H1 (cell line): ENCODE results near the gene SH2B3. TPM values are rescaled to one million over a fixed set of nuclear protein-coding genes. Genes with fewer than 3 reads are reported as not detected.

Source experiments
- CTCF ChIA-PET: fragments of 300-600 bp; sonication (Branson Sonifier 250); formaldehyde crosslinking; loops from one replicate; lab custom pipeline; 2021; ENCODE audit not compliant: partially characterized antibody; lab: Charles Lee
- POLR2A ChIA-PET: fragments of 300-600 bp; sonication (Branson Sonifier 250); formaldehyde crosslinking; loops from one replicate; lab custom pipeline; 2021; ENCODE audit warnings: inconsistent platforms; ENCODE audit not compliant: partially characterized antibody; lab: Charles Lee
- DNase-seq, 2 experiments: peaks; one replicate each; pipeline versions ENCODE4 v3.0.0 to v3.0.0-alpha.2; 2010 to 2022; ENCODE audit warnings: low spot score in 2 of 2, low read depth in 1 of 2, mixed read lengths in 1 of 2
- FAIRE-seq: peaks from 2 replicates; lab custom pipeline; 2011; peaks lifted over from hg19 to GRCh38; lab: Jason Lieb, UNC
- H2AFZ ChIP-seq: 2 replicates; pipeline ENCODE4 v1.8.1; 2012; ENCODE audit warnings: low read length, inconsistent platforms
- H2AK5ac ChIP-seq: 2 replicates; pipeline ENCODE4 v1.6.1; 2013; ENCODE audit warnings: low read depth, low read length
- H2BK120ac ChIP-seq: replicated peaks from 2 replicates; pipeline ENCODE3; 2013; ENCODE audit warnings: low read depth, low read length, inconsistent platforms
- H2BK12ac ChIP-seq: 2 replicates; pipeline ENCODE4 v1.6.1; 2013; ENCODE audit warnings: low read depth, low read length
- H2BK15ac ChIP-seq: 2 replicates; pipeline ENCODE4 v1.6.1; 2013; ENCODE audit warnings: low read length
- H2BK20ac ChIP-seq: 2 replicates; pipeline ENCODE4 v1.6.1; 2013; ENCODE audit warnings: low read length
- H2BK5ac ChIP-seq: 2 replicates; pipeline ENCODE4 v1.6.1; 2013; ENCODE audit warnings: low read depth, low read length
- H3K14ac ChIP-seq: 2 replicates; pipeline ENCODE4 v1.6.1; 2013; ENCODE audit warnings: inconsistent platforms; ENCODE audit not compliant: insufficient read length
- H3K18ac ChIP-seq: 2 replicates; pipeline ENCODE4 v1.6.1; 2013; ENCODE audit warnings: low read length; ENCODE audit errors: extremely low read depth
- H3K23ac ChIP-seq: 2 replicates; pipeline ENCODE4 v1.6.1; 2013; ENCODE audit warnings: inconsistent platforms; ENCODE audit not compliant: insufficient read length
- H3K23me2 ChIP-seq: 2 replicates; pipeline ENCODE4 v1.6.1; 2013; ENCODE audit warnings: low read depth, low read length
- H3K27ac ChIP-seq: 2 replicates; pipeline ENCODE4 v1.6.1; 2011; ENCODE audit warnings: low read depth, low read length, inconsistent platforms
- H3K27me3 ChIP-seq, 4 experiments: replicated peaks in 1 of 4; 1 replicate in 1 of 4; 2 replicates in 3 of 4; pipeline versions ENCODE4 v1.6.1 to v1.8.1; 2011 to 2013; ENCODE audit warnings: low read length in 3 of 4, mild to moderate bottlenecking in 3 of 4, inconsistent platforms in 2 of 4, mixed read lengths in 2 of 4, moderate library complexity in 1 of 4; ENCODE audit not compliant: control insufficient read depth in 3 of 4, insufficient read depth in 3 of 4; ENCODE audit errors: extremely low read depth in 1 of 4
- H3K36me3 ChIP-seq, 4 experiments: 2 replicates each; pipeline versions ENCODE4 v1.6.1 to v1.8.1; 2011 to 2013; ENCODE audit warnings: mild to moderate bottlenecking in 4 of 4, low read length in 3 of 4, moderate library complexity in 2 of 4, control low read depth in 1 of 4, inconsistent platforms in 1 of 4; ENCODE audit not compliant: insufficient read depth in 4 of 4, control insufficient read depth in 2 of 4
- H3K4ac ChIP-seq: replicated peaks from 2 replicates; pipeline ENCODE3; 2013; ENCODE audit warnings: low read length, low read depth, mixed read lengths, inconsistent platforms; ENCODE audit not compliant: insufficient read length
- H3K4me1 ChIP-seq, 4 experiments: replicated peaks in 1 of 4; 1 replicate in 1 of 4; 2 replicates in 3 of 4; pipeline versions ENCODE4 v1.6.1 to v1.8.1; 2011 to 2013; ENCODE audit warnings: low read length in 3 of 4, inconsistent platforms in 2 of 4, mixed read lengths in 1 of 4; ENCODE audit not compliant: insufficient read depth in 4 of 4, control insufficient read depth in 3 of 4
- H3K4me2 ChIP-seq, 2 experiments: 2 replicates each; pipeline versions ENCODE4 v1.6.1 to v1.8.1; 2011 to 2013; ENCODE audit warnings: low read depth in 2 of 2, low read length in 2 of 2, control low read depth in 1 of 2, inconsistent platforms in 1 of 2, mild to moderate bottlenecking in 1 of 2; ENCODE audit not compliant: insufficient read depth in 1 of 2
- H3K4me3 ChIP-seq, 4 experiments: fragments of 200-600, 300-600 bp in 1 of 4; sonication (generic), shearing (Covaris generic), sonication (Bioruptor Twin) in 1 of 4; 2 replicates each; pipeline versions ENCODE4 v1.5.1 to v1.8.1; 2011 to 2016; ENCODE audit warnings: low read length in 4 of 4, low read depth in 3 of 4, control low read depth in 2 of 4, inconsistent platforms in 2 of 4, mild to moderate bottlenecking in 2 of 4, mixed read lengths in 1 of 4, moderate library complexity in 1 of 4; ENCODE audit not compliant: insufficient read depth in 2 of 4; ENCODE audit errors: extremely low read depth in 1 of 4
- H3K56ac ChIP-seq: replicated peaks from 2 replicates; pipeline ENCODE3; 2013; ENCODE audit warnings: low read depth, mild to moderate bottlenecking, mixed read lengths, low read length, inconsistent platforms; ENCODE audit not compliant: insufficient read length
- H3K79me1 ChIP-seq: 2 replicates; pipeline ENCODE4 v1.6.1; 2013; ENCODE audit warnings: low read depth, low read length, control low read depth
- H3K79me2 ChIP-seq, 2 experiments: 2 replicates each; pipeline versions ENCODE4 v1.6.1 to v1.8.1; 2012 to 2013; ENCODE audit warnings: low read length in 2 of 2, mild to moderate bottlenecking in 2 of 2, inconsistent platforms in 1 of 2; ENCODE audit not compliant: insufficient read depth in 2 of 2, control insufficient read depth in 1 of 2
- H3K9ac ChIP-seq, 4 experiments: replicated peaks in 1 of 4; 1 replicate in 1 of 4; 2 replicates in 3 of 4; pipeline versions ENCODE4 v1.6.1 to v1.8.1; 2011 to 2013; ENCODE audit warnings: low read depth in 3 of 4, low read length in 3 of 4, control low read depth in 2 of 4, mild to moderate bottlenecking in 2 of 4, moderate library complexity in 2 of 4, inconsistent platforms in 1 of 4; ENCODE audit errors: extremely low read depth in 1 of 4
- H3K9me3 ChIP-seq, 2 experiments: 2 replicates each; pipeline versions ENCODE4 v1.6.1 to v1.8.1; 2012 to 2013; ENCODE audit warnings: mild to moderate bottlenecking in 2 of 2, moderate library complexity in 2 of 2, control low read depth in 1 of 2, inconsistent platforms in 1 of 2, low read depth in 1 of 2, low read length in 1 of 2, mixed read lengths in 1 of 2; ENCODE audit not compliant: insufficient read depth in 2 of 2
- H4K20me1 ChIP-seq, 2 experiments: replicated peaks in 1 of 2; 2 replicates each; pipeline versions ENCODE3 to v1.8.1; 2011 to 2013; ENCODE audit warnings: inconsistent platforms in 2 of 2, low read length in 2 of 2, mild to moderate bottlenecking in 1 of 2; ENCODE audit not compliant: insufficient read depth in 2 of 2, control insufficient read depth in 1 of 2
- H4K5ac ChIP-seq: 2 replicates; pipeline ENCODE4 v1.6.1; 2013; ENCODE audit warnings: low read length, low read depth, mixed read lengths, inconsistent platforms; ENCODE audit not compliant: insufficient read length
- H4K8ac ChIP-seq: 2 replicates; pipeline ENCODE4 v1.8.0; 2013; ENCODE audit warnings: mild to moderate bottlenecking, moderate library complexity, low read length, inconsistent platforms; ENCODE audit not compliant: insufficient read depth; ENCODE audit errors: extremely low read depth
- H4K91ac ChIP-seq: replicated peaks from 2 replicates; pipeline ENCODE3; 2013; ENCODE audit warnings: low read length, mixed read lengths, inconsistent platforms; ENCODE audit not compliant: insufficient read length
- NANOG ChIP-seq: IDR thresholded peaks from 2 replicates; pipeline ENCODE4 v1.6.1; 2011; ENCODE audit warnings: low read length, low read depth, mild to moderate bottlenecking, inconsistent platforms; ENCODE audit not compliant: insufficient read depth, poor library complexity, severe bottlenecking
- POLR2A ChIP-seq, 2 experiments: IDR thresholded peaks; 1 replicate in 1 of 2; 2 replicates in 1 of 2; pipeline ENCODE4 v1.6.1; 2011; ENCODE audit warnings: low read depth in 2 of 2, low read length in 2 of 2, mild to moderate bottlenecking in 2 of 2; ENCODE audit errors: control extremely low read depth in 1 of 2
- WGBS, 2 experiments: shearing (Covaris generic) in 1 of 2; methylation state at CpG; one replicate each; pipeline versions ENCODE4 v1.1.6 to v1.1.7; 2013 to 2015; ENCODE audit warnings: low lambda C conversion rate in 2 of 2, mixed read lengths in 2 of 2, inconsistent platforms in 1 of 2, low coverage in 1 of 2, missing lambda C conversion rate in 1 of 2; ENCODE audit not compliant: insufficient replicate concordance in 2 of 2, insufficient coverage in 1 of 2, insufficient read length in 1 of 2; ENCODE audit errors: extremely low coverage in 1 of 2, missing lambda C conversion rate in 1 of 2; 5-methylcytosine and 5-hydroxymethylcytosine counted together
- polyA plus RNA-seq, 7 experiments: library from polyadenylated mRNA; depleted of rRNA in 3 of 7; stranded (reverse) in 5 of 7; unstranded in 2 of 7; fragments of >200 nt in 5 of 7; fragments of 200-250 nt in 2 of 7; gene quantifications; 1 replicate in 5 of 7; 2 replicates in 1 of 7; 4 replicates in 1 of 7; pipeline versions ENCODE4 v1.2.1 to v1.2.3, GENCODE V29; 2011 to 2013; ENCODE audit warnings: missing spikeins in 2 of 7, mixed read lengths in 2 of 7
- total RNA-seq: library from RNA; stranded (reverse); fragmentation: NEBNext Ultra II Directional; extraction: Animal tissue kit (Norgen Biotek cat#: 25700); gene quantifications from 2 replicates; pipeline ENCODE4 v1.2.1, GENCODE V29; 2021

SH2B3 gene
- total and polyA plus RNA-seq, 2 of the 8 experiments (the other 6 are each of a cell fraction or from before 2014, with no cell fraction given): 20.8 to 34.1 TPM

DNA sequence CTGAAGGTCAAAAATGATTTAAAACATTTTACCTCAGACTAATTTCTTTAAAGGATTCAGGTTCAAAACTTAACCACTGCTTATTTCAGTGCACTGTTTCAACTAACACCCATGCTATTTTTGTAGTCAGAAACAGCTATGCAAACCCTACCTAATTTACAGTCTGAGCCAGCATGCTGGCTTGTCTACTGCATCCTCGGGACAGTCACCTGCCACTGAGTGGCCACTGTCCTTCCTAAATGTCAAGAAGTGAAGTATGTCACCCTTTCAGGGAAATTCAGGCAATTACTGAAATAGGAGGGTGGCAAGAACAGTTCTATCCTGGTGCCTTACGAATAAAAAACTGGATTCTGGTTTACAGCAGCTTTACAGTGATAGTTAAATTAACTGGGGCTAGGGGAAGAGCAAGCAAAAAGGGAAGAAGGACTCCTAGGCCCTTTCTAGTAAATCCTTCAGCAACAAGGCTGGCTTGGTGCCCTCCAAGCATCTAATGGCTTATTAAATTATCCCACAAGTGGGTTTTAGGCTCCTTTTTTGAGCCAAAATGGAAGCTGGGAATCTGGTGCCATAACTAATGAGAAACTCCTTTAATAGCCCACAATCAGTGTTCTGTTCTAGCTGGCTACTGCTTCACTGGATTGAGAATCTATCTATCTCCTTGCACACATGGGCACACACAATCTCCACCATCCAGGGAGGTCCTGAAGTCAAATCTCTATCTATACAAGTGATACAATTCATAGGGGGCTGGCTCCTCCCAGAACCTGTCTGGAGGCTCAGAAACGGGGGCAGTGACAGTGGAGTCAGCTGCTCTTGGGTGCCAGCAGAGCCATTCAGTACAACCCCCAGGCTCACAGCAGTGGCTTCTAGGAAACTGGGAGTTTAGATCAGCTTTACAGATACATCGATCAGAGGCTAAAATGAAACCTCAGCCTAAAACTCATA lies 43.4 kb downstream of the SH2B3 start:
- H3K4me2 ChIP-seq: no peak overlapping the region
- 83% methylated on average over 4 of the region's 4 CpGs; no CpG with 5 or more reads in 1 of the 2 experiments for WGBS, 2 experiments
- H3K4me1 ChIP-seq: peaks cover 0 to 19% (median 10%) of the 10 kb centered on the region in 4 experiments; a peak in 6 of 7 replicates
- no peak for TF ChIP-seq NANOG
- TF ChIP-seq POLR2A (IDR thresholded peaks at IDR 0.05; ENCODE audit: control extremely low read depth in 1 of 2, low read depth in 2 of 2, low read length in 2 of 2): peak; percentile 7 to 27; a peak in 2 of 3 replicates
- no peak overlapping the region for H3K14ac ChIP-seq
- H3K79me2 ChIP-seq: peaks cover 0 to 3% of the 10 kb centered on the region in 2 experiments; a peak in 1 of 4 replicates
- H3K27me3 ChIP-seq: no peaks in the 10 kb centered on the region
- H2BK5ac ChIP-seq: no peak overlapping the region
- ChIA-PET CTCF (interaction anchor here (0.6 to 31.7 kb wide), 7 partner anchors 8 to 303 kb away, joined by 3 to 838 read pairs (median 37); partner anchors contain the start of gene SH2B3), POLR2A (interaction anchor here (0.7 to 7.1 kb wide), 8 partner anchors 9 to 52 kb away, joined by 3 to 64 read pairs (median 4); partner anchors contain the start of gene SH2B3)
- no peak overlapping the region for H3K4ac ChIP-seq
- no peak overlapping the region for H3K23ac ChIP-seq
- H4K5ac ChIP-seq: no peak overlapping the region
- H3K4me3 ChIP-seq: no peak overlapping the region
- peaks cover 6% of the 10 kb centered on the region; the same call in 1 of the 2 replicates for H3K79me1 ChIP-seq
- no peak overlapping the region for H2BK120ac ChIP-seq
- FAIRE-seq (no peak), DNase-seq (peak in 1 of 2 experiments; percentile 29)
- no peak overlapping the region for H2BK12ac ChIP-seq
- H3K18ac ChIP-seq: no peak overlapping the region
- no peak overlapping the region for H2AK5ac ChIP-seq
- no peak overlapping the region for H2BK20ac ChIP-seq
- peaks cover 19 to 51% (median 47%) of the 10 kb centered on the region in 4 experiments for H3K36me3 ChIP-seq
- no peak overlapping the region for H3K27ac ChIP-seq
- H3K9ac ChIP-seq: no peak overlapping the region
- H2BK15ac ChIP-seq: no peak overlapping the region
- no peaks in the 10 kb centered on the region for H3K23me2 ChIP-seq
- H4K20me1 ChIP-seq: peaks cover 15 to 17% of the 10 kb centered on the region in 2 experiments
- H4K8ac ChIP-seq: peak overlapping the region; percentile 36; the same call in 1 of the 2 replicates
- H3K9me3 ChIP-seq: no peaks in the 10 kb centered on the region
- H3K56ac ChIP-seq: no peak overlapping the region
- H4K91ac ChIP-seq: no peak overlapping the region
- H2AFZ ChIP-seq: no peak overlapping the region
